Left kidney (tissue), 2 donors: ENCODE measurements around the gene KCNG2. TPM values are rescaled to one million over a fixed set of nuclear protein-coding genes. Genes with fewer than 3 reads are reported as not detected.
"Not testable (repeated sequence)": the region's sequence is repeated elsewhere in the genome, so short reads cannot be mapped to it uniquely, and the experiment has no call there.

ENCODE experiments used
- DNase-seq: peaks from one replicate; pipeline ENCODE4 v3.0.0-alpha.2; 2013
- polyA plus RNA-seq: library from polyadenylated mRNA; unstranded; fragments of 120-200 nt; gene quantifications from one replicate; pipeline ENCODE4 v1.2.1, GENCODE V29; 2013; ENCODE audit not compliant: insufficient read length

Gene KCNG2
- polyA plus RNA-seq, 1 donor, result 0.13 TPM

GRCh38 chr18:79871026-79871390 lies 73.3 kb downstream of the KCNG2 start:
- DNase-seq, result no peak

GRCh38 chr18:79871481-79872091 lies 73.8 kb downstream of the KCNG2 start:
- no peak for DNase-seq

GRCh38 chr18:79872527-79873444 lies 75.0 kb downstream of the KCNG2 start:
- DNase-seq, result no peak

- no peak for DNase-seq
Observed at GRCh38 chr18:79873449-79874110, 75.8 kb downstream of the KCNG2 start.

- DNase-seq, result no peak
Observed at GRCh38 chr18:79874553-79875530, 77.1 kb downstream of the KCNG2 start.

GRCh38 chr18:79875531-79875919 lies 77.8 kb downstream of the KCNG2 start:
- DNase-seq, result no peak

- DNase-seq, result no peak
Observed at GRCh38 chr18:79875931-79876461, 78.3 kb downstream of the KCNG2 start.

- DNase-seq, result no peak
Observed at GRCh38 chr18:79876497-79876896, 78.8 kb downstream of the KCNG2 start.

GRCh38 chr18:79877163-79878091 lies 79.7 kb downstream of the KCNG2 start:
- peak; percentile 6 for DNase-seq

- DNase-seq, result not testable (repeated sequence)
Observed at GRCh38 chr18:79878246-79878645, 80.5 kb downstream of the KCNG2 start.

- no peak for DNase-seq
Observed at GRCh38 chr18:79878741-79879378, 81.1 kb downstream of the KCNG2 start.

GRCh38 chr18:79879566-79879965 lies 81.8 kb downstream of the KCNG2 start:
- DNase-seq, result no peak

GRCh38 chr18:79881695-79882094 lies 84.0 kb downstream of the KCNG2 start:
- DNase-seq, result no peak

- no peak for DNase-seq
Observed at GRCh38 chr18:79882522-79883241, 84.9 kb downstream of the KCNG2 start.

GRCh38 chr18:79883461-79884293 lies 85.9 kb downstream of the KCNG2 start:
- no peak for DNase-seq

- DNase-seq, result no peak
Observed at GRCh38 chr18:79884294-79884962, 86.7 kb downstream of the KCNG2 start.

GRCh38 chr18:79884963-79885728 lies 87.4 kb downstream of the KCNG2 start:
- no peak for DNase-seq
